ENCODE data around the gene BANF2.

The BANF2 gene

GRCh38 chr20:17708675-17709360, 9.1 kb downstream of the BANF2 start:
- in situ Hi-C loops (cut with MboI; ENCODE audit: low sequenced_read_pairs) = no loop called here

- in situ Hi-C loops (cut with MboI; ENCODE audit: low sequenced_read_pairs) = no loop called here
Measured at GRCh38 chr20:17709361-17710293, 9.9 kb downstream of the BANF2 start.

- in situ Hi-C loops (cut with MboI; ENCODE audit: low sequenced_read_pairs) = no loop called here
Measured at GRCh38 chr20:17710379-17711266, 10.9 kb downstream of the BANF2 start.

- in situ Hi-C loops (cut with MboI; ENCODE audit: low sequenced_read_pairs) = no loop called here
Measured at GRCh38 chr20:17711267-17711627, 11.5 kb downstream of the BANF2 start.

- in situ Hi-C loops (cut with MboI; ENCODE audit: low sequenced_read_pairs) = no loop called here
Measured at GRCh38 chr20:17712201-17712600, 12.4 kb downstream of the BANF2 start.

- in situ Hi-C loops (cut with MboI; ENCODE audit: low sequenced_read_pairs) = no loop called here
Measured at GRCh38 chr20:17712708-17713107, 12.9 kb downstream of the BANF2 start.

GRCh38 chr20:17714597-17714996, 14.8 kb downstream of the BANF2 start:
- in situ Hi-C loops (cut with MboI; ENCODE audit: low sequenced_read_pairs) = no loop called here

GRCh38 chr20:17715075-17715474, 15.3 kb downstream of the BANF2 start:
- in situ Hi-C loops (cut with MboI; ENCODE audit: low sequenced_read_pairs) = no loop called here

GRCh38 chr20:17716331-17716730, 16.6 kb downstream of the BANF2 start:
- in situ Hi-C loops (cut with MboI; ENCODE audit: low sequenced_read_pairs) = no loop called here

GRCh38 chr20:17720755-17721154, 21.0 kb downstream of the BANF2 start:
- in situ Hi-C loops (cut with MboI; ENCODE audit: low sequenced_read_pairs) = no loop called here

GRCh38 chr20:17721802-17722486, 22.2 kb downstream of the BANF2 start:
- in situ Hi-C loops (cut with MboI; ENCODE audit: low sequenced_read_pairs) = no loop called here

- in situ Hi-C loops (cut with MboI; ENCODE audit: low sequenced_read_pairs) = no loop called here
Measured at GRCh38 chr20:17722493-17723300, 22.9 kb downstream of the BANF2 start.

GRCh38 chr20:17723301-17723691, 23.5 kb downstream of the BANF2 start:
- in situ Hi-C loops (cut with MboI; ENCODE audit: low sequenced_read_pairs) = no loop called here

- in situ Hi-C loops (cut with MboI; ENCODE audit: low sequenced_read_pairs) = no loop called here
Measured at GRCh38 chr20:17725094-17725835, 25.5 kb downstream of the BANF2 start.

- in situ Hi-C loops (cut with MboI; ENCODE audit: low sequenced_read_pairs) = no loop called here
Measured at GRCh38 chr20:17726902-17727301, 27.1 kb downstream of the BANF2 start.

- in situ Hi-C loops (cut with MboI; ENCODE audit: low sequenced_read_pairs) = no loop called here
Measured at GRCh38 chr20:17727351-17727750, 27.6 kb downstream of the BANF2 start.

GRCh38 chr20:17728074-17728473, 28.3 kb downstream of the BANF2 start:
- in situ Hi-C loops (cut with MboI; ENCODE audit: low sequenced_read_pairs) = no loop called here

GRCh38 chr20:17730071-17730470, 30.3 kb downstream of the BANF2 start:
- in situ Hi-C loops (cut with MboI; ENCODE audit: low sequenced_read_pairs) = no loop called here

- in situ Hi-C loops (cut with MboI; ENCODE audit: low sequenced_read_pairs) = no loop called here
Measured at GRCh38 chr20:17731233-17731632, 31.5 kb downstream of the BANF2 start.
